Mammary epithelial cell (primary cell): ENCODE results near the gene ARHGEF4.

Experiments
- CTCF ChIP-seq, 2 donors: IDR thresholded peaks in 1 of 2; conservative IDR thresholded peaks in 1 of 2; 2 replicates each; pipeline ENCODE4 v1.5.1; 2011 to 2012; ENCODE audit warnings: inconsistent platforms in 2 of 2, low read length in 2 of 2, mild to moderate bottlenecking in 2 of 2, control low read depth in 1 of 2, low read depth in 1 of 2; ENCODE audit not compliant: insufficient read depth in 1 of 2; ENCODE audit errors: extremely low read depth in 1 of 2
- EZH2 ChIP-seq: IDR thresholded peaks from 2 replicates; pipeline ENCODE4 v1.6.1; 2012; ENCODE audit warnings: low read length, inconsistent platforms, borderline replicate concordance

GRCh38 chr2:130851624-130852382, 15.1 kb downstream of the ARHGEF4 start:
- no peak for TF ChIP-seq CTCF (conservative IDR thresholded peaks at IDR 0.05 in 1 of 2, IDR thresholded peaks at IDR 0.05 in 1 of 2; ENCODE audit: extremely low read depth in 1 of 2, insufficient read depth in 1 of 2, low read depth in 1 of 2, low read length in 2 of 2)
- TF ChIP-seq EZH2, result no peak
